HG03135 (cell line): Measurements from ENCODE around the gene GNAZ.

Experiments used
- ATAC-seq: cut with Tn5 transposase; IDR thresholded peaks from one replicate; pipeline ENCODE4 v1.9.1; 2021; ENCODE audit warnings: mild to moderate bottlenecking, moderate library complexity; ENCODE audit not compliant: unreplicated experiment

Gene GNAZ

DNA sequence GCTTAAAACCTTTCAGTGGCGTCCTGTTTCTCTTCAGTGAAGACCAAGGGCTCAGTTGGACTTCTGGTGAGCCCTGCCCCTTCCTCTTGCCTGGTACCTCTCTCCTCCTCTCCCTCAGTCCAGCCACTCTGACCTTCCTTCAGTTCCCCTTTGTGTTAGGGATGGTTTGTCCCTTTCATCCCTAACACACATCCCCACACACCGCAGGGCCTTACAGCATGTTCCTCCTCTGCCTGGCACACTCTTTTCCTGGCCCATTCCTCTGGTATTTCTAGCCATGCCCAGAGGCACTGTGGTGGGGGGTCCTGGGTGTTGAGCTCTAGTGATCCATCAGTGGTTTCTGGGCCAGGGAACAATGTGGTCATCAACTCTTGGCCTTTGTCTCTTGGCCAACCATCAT is 21.4 kb downstream of the GNAZ start:
- no peak for ATAC-seq

DNA sequence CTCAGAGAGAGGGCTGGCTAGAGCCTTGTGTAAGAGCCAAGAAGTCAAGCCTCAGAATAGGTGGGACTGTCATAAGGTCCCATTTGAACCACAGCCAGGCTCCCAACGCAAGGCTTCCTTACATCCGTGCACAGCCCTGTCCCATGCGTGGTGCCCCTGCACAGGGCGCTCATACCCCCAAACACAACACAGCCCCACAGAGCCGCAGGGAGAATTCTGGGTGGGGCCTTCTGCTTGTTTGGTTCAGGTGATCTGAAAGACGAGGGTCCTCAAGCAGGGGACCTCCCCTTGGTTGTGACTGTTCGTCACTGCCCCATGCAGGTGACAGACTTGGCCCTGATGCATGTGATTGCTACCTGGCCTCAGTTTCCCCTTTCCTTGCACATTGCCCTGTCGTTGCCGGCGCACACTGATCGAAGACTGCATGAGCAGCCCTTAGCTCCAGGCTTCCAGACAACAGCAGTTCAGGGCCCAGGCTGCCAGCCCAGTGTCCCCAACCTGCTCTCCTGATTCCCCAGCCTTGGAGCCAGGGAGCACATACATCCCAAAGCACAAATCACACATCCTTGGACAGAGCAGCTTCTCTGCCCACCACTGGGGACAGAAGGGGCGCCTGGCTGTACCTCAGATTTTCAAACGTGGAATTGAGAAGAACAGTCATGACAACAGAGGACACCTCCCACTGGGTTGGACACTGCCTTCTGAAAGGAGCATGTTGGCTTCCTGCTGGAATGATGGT is 22.1 kb downstream of the GNAZ start:
- no peak for ATAC-seq

DNA sequence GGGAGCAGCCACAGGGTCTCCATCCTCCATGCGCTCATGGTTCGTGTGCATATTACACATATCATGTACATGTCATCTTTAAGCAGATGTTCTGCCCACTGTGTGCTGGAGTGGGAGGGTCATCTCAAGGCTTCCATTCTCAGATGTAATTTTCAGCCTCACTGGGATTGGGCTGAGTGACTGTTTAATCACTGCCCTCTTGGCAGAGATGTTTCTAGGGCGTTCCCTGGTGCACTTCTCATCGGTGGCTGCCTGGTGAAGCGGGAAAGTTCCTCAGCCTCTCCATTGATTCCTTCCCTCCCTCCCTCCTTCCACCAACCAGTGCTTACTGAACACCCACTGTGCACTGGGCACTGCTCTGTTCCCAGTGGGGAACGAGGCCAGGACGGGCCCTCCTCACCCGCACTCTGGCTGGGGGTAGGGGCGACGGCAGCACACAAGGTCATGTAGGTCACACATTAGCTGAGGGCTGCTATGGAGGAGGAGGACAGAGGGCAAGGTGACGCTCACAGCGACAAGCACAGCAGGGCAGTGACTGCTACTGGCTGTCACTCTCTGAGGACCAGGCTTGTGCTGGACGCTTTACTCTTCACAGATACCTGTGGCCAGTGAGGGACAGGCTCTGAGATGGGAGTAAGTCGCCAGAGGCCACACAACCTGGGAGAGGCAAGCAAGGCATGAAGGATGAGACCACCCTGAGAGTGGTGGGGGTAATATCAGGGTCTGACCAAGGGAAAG is 22.9 kb downstream of the GNAZ start:
- no peak for ATAC-seq

DNA sequence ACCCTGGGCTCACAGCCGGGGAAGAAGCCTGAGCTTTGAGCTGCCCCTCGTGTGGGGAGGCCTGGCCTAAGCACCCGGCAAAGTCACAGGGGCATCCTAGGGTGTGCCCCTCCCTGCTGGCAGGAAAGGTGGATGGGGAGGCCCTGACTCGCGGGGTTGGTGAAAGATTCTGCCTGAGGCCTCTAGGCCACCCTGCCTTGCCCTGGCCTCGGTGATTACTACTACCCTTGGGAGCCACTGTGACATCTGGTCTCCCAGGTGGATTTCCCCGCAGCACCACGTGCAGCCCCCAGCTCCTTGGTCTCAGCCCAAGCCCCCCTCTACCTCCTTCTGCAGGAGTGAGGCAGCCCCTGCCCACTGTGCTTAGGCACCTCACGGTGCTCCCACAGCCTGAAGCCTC is 23.9 kb downstream of the GNAZ start:
- no peak for ATAC-seq

DNA sequence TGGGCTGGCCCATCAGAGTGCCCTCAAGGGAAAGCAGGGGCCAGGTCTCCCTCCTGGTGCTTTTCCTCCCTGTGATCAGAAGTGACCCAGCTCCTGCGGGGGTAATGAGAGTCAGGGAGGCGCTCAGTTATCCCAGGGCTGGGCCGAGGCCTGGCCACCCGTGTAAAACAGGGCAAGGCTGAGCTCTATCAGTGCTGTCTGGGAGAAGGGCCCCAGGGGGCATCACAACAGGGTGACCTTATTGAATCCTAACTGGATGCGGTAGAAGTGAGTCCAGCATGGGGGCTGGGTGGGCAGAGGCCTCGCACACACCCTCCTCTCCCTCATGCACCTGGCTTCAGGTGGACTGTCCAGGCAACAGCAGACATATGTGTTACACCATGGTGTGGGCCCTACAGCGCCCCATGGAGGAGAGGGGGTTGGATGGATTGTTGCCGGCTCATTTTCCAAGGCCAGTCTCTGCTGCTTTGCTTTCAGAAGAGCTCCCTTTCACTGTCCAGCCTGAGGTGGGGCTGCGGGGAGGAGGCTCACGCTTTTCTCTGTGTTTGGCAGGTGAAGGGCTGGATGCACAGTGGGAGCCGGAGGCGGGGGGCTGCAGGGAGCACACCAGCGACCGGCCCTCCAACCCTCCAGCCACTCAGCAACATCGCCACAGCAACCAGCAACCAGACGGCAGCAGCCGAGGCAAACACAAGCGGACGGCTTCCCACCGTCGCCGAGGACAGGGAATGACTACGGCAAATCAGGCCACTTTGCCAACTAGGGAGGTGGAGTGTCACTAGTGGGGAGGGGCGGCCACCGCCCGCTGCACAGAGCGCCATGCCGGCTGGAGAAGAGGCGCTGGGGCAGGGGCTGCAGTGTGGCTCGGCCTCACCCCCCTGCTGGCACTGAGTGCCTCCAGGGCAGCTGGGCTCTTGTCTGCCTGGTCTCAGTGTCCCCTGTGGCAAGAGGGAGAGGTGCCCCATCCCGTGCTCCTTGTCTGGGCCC is 24.7 kb downstream of the GNAZ start:
- no peak for ATAC-seq

DNA sequence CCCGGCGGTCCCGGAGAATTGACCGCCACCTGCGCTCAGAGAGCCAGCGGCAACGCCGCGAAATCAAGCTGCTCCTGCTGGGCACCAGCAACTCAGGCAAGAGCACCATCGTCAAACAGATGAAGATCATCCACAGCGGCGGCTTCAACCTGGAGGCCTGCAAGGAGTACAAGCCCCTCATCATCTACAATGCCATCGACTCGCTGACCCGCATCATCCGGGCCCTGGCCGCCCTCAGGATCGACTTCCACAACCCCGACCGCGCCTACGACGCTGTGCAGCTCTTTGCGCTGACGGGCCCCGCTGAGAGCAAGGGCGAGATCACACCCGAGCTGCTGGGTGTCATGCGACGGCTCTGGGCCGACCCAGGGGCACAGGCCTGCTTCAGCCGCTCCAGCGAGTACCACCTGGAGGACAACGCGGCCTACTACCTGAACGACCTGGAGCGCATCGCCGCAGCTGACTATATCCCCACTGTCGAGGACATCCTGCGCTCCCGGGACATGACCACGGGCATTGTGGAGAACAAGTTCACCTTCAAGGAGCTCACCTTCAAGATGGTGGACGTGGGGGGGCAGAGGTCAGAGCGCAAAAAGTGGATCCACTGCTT is 25.5 kb downstream of the GNAZ start:
- no peak for ATAC-seq

DNA sequence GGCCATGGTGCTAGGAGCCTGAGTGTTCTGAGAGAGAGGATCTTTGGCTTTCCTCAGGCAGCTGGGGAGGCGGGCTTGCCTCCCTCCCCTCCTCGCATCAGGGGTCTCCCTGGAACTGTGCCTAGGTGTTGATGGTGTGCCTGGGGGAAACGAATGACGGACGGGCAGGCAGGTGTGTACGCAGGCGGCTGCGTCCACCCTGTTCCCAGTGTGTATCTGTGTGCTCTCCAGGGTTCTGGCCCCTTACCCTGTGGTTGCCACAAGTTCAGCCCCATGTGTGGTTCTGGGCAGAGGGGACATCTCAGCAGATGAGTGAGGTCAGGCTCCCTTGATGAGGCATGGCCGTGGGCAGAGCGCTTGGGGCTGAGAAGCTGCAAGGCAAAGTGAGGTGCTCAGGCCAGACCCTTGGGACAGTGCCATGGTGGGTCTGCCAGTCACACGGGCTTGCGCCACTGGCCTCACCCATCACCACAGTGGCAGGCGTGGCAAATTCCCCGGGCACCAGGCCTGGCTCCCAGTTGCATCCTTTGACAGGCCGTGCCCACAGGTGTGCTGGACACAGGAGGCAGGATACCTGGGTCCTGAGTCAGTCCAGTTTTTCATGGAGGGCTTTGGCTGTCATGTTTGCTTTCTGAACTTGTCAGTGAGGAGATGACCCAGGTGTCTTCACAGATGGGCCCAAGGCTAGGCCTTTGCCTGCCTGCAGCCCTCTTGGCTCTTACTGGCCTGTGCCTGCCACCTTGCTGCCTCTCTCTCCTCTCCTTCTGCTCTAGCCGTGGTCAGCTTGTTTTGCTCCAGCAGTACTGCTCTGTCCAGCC is 27.3 kb downstream of the GNAZ start:
- no peak for ATAC-seq

DNA sequence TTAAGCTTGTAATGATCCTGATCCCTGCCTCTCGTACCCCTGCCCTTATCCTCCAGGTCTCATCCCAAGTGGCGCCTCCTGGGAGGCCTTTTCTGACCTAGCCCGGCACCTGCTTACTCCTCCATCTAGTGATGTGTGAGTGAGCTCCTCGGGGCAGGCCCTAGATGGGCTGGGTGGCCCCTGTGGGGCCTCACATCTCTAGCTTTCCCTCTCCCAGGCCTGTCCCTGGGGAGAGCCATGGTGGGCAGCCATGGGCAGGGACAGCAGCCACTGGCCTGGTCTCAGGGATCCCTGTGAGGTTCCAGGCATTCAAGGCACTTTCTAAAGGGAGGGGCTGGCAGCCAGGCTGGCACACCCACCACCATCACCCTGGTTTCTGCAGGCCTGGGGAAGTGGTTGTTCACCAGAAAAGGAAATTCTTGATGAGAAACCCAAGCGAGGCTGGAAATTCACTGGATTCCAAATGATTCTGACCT is 27.9 kb downstream of the GNAZ start:
- no peak for ATAC-seq

DNA sequence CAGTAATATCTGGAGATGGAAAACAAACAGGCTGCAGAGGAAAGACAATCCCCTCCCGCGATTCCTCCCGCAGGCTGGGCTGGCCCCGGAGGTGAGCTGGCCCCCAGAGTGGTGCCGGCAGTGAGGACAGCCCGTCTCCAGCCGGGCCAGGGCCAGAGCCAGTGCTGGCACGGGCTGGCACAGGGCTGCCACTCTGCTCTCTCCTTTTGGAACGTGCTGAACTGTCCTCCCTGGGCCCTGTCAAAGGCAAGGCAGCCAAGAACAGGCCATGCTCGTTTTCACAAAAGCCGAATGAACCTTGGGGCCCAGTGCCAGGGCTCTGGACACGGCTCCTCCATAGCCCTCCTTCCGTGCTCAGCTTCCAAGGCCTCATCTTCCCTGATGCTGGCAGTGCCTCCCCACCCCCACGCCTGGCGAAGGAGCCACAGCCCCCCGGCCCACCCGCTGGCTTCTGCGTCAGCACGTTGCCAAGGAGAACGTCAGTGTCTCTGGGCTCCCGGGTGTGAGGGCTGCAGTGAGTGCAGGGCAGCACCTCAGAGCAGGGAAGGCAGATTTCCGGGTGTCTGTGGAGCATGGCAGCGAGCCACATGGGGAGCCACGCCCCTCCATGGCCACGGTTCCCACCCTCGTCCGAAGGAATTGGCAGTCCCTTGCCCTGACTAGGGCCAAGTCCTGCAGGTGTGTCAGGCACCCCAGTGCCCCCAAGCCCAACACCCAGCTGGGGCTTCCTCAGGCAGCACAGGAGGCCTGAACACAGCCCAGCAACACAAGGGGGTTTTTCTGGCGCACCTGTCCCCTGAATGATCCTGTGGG is 28.6 kb downstream of the GNAZ start:
- ATAC-seq: no peak

DNA sequence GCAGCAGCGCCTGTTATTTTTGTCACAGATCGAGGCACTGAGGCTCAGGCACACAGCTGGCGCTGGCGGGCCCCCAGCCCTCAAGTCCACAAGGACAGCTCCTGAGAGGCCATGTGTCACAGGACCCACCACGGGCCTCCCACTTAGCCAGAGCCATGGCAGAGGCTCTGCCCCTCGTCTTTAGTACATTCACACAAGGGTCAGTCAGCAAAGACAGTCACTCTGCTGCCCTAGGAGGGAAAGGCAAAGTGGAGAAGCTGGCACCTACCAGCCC is 29.1 kb downstream of the GNAZ start:
- ATAC-seq: no peak

DNA sequence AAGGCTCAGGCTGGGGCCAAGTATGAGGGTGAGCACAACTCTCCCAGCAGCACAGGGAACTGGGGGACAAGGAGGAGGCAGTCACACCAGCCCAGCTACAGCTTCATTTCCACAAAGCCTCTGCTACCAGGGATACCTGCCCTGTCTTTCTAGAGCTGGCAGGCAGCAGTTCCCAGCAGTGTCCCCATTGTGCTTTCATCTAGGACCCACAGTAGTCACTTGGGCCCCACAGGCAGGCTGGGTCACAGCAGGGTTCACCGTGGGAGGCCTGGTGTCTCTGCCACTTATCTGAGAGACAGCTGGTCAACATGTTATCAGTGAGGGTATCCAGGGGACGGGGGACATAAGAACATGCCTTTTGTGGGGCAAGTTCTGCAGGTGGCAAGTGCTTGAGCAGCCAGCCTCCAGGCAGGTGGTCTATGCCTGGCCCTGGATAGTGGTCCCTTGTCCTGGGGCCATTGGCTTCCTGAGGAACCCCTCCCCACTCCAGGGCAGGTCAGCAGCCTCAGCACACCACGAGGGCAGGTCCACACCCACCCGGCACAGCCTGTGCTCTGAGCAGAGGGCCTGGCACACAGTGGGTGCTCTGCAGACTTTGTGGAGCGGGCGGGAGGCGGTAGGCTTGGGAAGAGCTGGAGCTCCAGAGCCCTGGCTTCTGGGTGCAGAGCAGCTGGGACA is 29.9 kb downstream of the GNAZ start:
- ATAC-seq: no peak

DNA sequence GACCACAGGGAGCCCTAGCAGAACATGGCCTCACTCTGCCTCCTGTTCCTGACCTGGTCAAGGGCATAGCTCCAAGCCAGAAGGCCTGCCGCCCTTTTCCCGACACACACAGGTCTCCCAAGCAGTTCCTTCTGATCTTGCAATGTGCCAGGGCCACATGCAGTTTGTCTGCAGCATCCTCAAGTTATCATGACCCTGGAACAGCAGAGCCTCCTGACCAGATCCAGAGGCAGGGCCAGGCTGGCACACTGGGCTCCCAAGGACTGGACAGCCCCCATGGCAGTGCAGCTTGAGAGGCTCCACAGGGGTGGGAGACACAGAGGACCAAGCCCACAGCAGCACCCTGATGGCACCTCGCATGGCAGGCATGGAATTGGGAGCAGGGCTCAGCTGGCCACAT is 31.2 kb downstream of the GNAZ start:
- ATAC-seq: no peak

DNA sequence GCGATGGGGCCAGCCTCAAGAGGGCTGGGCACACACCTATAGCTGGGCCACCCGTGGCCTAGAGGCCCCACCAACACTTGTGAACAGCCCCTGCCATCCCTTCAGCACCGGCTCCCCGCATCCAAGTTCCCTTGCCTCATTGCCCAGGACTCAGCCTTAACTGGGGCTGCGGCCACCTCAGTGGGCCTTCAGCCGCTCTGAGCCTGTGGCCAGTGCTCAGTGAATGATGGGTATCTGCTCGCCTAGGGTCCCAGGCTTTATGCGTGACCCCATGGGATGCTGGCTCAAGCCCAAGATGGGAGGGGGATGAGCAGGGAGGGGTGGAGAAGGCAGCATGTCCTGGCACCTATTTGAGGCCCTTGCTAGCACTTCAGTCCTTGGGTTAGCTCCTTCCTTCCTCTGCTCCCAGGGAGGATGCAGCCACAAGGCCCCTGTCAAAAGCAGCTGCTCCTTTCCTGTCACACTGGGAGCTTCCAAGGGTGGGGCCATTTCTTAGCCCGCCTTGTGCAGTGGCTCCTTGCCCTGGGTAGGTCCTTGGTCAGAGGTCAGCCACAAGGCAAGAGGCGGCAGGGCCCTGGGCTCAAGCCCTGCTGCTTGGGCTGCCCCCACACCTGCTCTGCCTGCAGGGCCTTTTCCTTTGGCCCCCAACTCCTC is 31.8 kb downstream of the GNAZ start:
- no peak for ATAC-seq

DNA sequence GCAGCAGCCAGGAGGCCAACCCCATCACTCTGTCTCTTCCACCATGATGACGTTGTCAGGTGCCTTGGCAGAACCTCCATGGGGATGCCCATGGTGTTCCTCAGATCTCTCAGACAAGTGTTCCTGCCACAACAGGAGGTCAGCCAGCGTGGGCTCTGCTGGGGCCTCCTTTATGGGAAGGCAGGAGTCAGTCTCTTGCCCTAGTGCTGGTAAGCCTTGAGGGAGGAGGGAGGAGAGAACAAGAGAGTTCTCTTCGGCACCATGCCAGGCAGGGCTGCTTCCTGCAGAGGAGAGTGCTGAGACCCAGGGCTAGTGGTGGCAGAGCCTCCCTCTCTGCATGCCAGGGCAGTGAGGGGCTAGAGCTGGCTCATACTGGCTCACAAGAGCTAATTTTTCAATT is 32.5 kb downstream of the GNAZ start:
- no peak for ATAC-seq

DNA sequence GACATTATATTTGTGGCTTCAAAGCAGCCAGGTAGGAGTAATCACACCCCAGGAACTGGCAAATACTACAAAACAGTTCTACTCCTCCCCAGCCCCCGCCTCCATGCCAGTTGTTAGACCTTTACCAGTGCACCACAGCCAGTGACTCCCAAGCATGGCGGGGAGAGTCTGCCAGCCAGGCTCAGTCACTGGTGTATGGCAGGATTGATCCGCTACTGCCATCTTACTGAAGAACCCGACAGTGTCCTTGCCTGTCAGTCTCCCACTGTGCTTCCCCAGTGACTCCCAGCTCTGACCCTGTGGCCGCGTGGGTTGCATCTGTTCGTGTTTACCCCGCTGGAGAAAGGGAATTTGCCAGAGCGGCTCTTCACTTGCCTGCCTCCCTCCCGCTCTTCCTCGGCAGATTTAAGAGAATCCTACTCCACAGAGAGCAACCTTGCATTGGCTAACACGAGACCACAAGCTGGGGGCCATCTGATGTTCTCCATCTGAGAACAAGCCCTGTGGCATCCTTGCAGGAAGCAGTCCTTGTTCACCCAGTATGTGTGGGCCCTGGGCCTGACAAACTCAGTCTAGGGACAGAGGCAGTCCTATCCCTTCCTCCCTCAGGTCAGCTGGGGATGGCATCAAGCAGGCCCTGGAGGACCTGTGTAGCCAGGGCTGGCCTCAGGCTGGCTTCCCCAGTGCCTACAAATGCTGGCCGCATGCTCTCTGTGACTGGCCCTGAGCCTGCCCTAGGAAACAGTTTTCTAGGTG is 33.1 kb downstream of the GNAZ start:
- ATAC-seq: no peak

DNA sequence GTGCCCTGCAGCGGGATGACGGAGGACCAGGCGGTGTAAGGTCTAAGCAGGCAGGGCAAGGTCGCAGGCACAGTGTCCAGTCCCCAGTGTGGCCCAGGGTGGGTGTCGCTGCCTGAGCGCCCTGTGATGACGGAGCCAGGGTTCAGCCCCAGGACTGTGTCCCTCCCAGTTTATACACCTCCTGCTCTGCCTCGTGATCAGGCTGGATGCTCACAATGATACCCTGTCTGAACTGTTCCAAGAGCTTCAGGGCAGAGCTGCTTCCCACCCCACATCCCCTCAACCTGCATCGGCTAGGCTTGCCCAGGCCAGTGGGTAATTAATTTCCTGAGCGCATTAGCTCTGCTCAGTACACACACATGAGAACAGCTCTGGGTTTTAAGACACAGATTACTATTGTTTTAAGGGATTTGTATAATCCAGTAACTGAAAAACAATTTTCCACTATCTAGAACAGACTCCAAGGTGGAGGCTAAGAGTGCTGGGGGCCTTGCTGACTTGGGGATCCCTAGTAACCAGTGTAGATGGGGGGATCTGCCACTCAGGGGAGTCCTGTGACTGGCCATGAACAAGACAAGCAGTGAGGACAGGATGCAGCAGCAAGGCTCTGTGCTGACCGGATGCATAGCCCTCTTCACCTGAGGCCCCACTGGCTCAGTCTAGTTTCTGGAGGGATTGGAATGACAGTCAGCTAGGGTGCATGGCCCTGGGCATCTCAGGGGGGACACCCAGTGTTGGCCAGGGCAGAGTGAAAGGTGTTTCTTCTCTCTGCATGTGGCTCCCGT is 34.1 kb downstream of the GNAZ start:
- no peak for ATAC-seq

DNA sequence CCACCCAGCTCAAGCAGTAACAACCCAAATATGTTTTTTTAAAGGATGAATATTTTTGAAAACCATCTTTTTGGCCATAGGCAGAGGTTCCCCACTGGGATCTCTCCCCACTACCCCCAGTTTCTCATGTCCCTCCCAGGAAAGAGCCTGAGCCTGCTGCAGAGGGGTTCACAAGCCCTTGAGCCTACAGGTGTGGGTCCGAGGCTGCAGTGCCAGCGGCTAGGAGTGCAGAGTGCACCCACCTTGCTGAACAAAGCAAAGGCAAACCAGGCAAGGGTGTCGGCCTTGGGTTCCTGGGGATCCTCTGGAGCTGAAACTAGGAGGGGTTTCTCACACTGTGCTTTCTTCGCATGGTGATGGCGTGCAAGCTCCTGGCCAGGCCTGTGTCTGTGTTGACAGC is 35.0 kb downstream of the GNAZ start:
- no peak for ATAC-seq
